ENCODE results near the gene ETV6.
"Not testable (repeated sequence)": the region's sequence is repeated elsewhere in the genome, so short reads cannot be mapped to it uniquely, and the experiment has no call there.

Gene ETV6

DNA sequence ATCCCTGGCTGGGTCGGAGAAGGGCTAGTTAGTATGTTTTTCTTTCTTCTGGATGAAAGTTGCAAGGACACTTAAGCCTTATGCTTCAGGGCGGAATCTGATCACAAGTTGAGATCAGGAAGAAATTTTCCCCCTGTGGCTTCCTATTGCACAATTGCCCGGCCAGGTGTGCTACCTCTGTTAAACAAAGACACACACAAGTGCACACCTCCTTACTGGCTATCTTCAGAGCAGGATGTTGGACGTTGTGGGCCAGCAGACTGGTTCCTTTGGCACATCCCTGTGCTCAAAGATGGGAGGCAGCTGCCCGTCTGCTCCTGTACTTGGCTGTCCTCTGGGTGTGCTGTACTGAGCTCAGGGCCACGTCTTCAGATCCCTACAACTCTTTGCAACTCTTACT lies 19.1 kb downstream of the ETV6 start:
- DNase-seq (ENCODE audit: low read depth in 3 of 3) = no peak

DNA sequence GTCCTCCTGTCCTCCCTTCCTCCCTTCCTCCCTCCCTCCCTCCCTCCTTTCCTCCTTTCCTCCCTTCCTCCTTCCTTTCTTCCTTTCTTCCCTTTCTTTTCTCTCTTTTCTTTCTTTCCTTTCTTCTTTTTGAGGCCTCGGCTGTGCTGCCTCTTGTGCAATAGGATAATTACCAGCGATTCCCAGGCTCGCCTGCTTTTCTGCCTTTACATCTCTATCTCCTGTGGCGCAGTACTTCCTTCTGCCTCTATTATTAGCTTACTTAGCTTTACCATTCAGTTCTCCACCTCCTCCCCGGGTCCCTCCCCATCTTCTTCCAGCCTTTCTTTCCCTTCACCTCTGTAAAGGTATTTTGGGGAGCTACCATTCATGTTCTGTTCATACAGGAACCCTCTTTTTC lies 19.9 kb downstream of the ETV6 start:
- DNase-seq (ENCODE audit: low read depth in 3 of 3) = no peak

- DNase-seq (ENCODE audit: low read depth in 3 of 3) = no peak
Observed at GRCh38 chr12:11672256-11673191, 23.1 kb downstream of the ETV6 start.

GRCh38 chr12:11673666-11674461 lies 24.4 kb downstream of the ETV6 start:
- DNase-seq (ENCODE audit: low read depth in 3 of 3) = no peak

DNA sequence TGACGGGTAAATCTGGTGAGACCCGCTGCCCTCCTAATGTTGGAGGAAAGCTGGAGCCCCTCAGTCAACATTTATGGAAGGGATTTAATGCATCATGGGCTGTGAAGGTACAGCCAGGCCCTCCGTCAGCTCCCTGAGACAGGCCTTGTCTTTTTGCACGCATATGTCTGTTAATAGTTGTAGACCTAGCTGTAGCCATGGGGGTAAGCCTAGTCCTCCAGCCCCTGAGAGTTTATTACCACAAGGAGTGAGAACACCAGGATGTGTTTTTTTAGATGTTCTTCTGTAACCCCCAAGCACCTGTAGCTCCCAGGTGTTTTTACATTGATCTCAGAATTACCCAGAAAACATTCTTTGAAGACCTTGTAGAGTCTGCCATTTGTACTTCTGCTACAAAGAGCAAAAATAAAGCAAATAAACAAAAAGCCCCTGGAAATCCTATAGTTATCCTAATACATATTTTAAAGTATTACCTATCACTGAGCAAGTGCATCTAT lies 25.5 kb downstream of the ETV6 start:
- DNase-seq (ENCODE audit: low read depth in 3 of 3) = no peak

DNA sequence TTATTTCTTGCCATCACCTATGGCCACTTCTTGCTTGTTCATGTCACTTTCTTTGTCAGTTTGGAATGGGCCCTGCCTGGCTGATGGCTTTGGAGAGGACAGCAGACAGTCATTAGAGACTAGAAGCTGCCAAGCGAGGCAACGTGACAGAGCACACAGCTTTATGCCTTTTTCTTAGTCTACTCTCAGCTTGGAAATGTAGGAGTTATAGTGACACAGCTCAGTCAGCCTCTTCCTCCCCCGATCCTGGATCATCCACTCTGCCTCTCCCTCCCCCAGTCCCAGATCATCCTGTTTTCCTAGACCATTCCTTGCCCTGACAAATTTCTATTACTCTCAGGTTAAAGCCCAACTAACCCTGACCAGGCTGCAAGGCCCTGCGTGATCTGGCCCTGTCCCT lies 26.6 kb downstream of the ETV6 start:
- DNase-seq (ENCODE audit: low read depth in 3 of 3) = no peak

- DNase-seq (ENCODE audit: low read depth in 3 of 3) = no peak
Observed at GRCh38 chr12:11677093-11677492, 27.6 kb downstream of the ETV6 start.

DNA sequence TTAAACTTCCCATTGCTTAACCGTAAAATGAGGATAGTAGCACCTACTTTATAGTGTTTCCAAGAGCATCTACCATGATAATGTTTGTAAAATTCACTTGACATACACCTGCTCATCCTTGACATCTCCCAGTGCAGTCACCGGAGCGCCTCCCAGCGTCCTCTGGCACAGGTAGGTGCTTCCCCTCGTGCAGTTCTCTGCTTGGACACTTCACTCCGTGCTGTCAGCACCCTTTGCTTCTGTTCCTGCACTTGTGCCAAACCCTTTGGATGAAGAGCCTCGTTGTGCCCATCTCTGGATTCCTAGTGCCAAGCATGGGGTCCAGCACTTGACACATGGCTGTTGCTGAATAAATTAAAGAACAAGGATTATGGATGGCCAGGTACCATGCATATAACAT lies 28.3 kb downstream of the ETV6 start:
- no peak for DNase-seq (ENCODE audit: low read depth in 3 of 3)

DNA sequence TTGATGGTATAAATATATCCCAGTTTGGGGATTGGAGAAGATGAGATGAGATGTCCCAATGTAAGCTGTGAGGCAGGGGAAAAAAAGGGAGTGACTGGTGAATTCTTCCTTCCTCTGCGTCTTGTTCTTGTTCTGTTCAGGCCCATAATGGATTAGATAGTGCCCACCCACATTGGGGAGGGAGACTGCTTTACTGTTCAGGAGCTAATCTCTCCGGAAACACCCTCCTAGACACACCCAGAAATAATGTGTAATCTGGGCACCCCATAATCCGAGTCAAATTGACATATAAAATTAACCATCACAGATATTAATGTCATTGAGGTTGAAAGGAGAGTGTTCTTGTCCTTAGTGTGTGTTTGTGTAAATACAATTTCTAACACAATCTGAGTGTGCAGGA lies 29.3 kb downstream of the ETV6 start:
- DNase-seq (ENCODE audit: low read depth in 3 of 3) = no peak

DNA sequence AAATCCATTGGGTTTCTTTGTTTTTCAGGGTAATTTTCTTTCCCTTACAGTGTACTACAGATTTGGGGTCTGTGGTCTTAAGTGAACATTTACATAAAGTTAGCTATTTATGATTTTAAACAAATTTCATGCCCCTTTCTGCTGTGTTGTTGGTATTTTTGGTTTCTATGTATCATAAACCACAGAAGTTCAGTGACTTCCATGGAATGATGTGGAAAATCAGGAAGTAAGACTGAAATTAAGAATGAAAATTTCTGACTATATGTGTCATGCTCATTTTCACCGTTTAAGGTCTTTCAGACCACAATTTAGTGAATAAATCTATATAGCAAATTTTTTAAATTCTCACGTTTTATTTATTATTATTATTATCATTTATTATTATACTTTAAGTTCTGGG lies 31.7 kb downstream of the ETV6 start:
- DNase-seq (ENCODE audit: low read depth in 3 of 3) = no peak

- not testable (repeated sequence) for DNase-seq (ENCODE audit: low read depth in 3 of 3)
Observed at GRCh38 chr12:11681695-11682094, 32.2 kb downstream of the ETV6 start.

GRCh38 chr12:11684393-11684792 lies 34.9 kb downstream of the ETV6 start:
- no peak for DNase-seq (ENCODE audit: low read depth in 3 of 3)

GRCh38 chr12:11684811-11685210 lies 35.3 kb downstream of the ETV6 start:
- DNase-seq (ENCODE audit: low read depth in 3 of 3) = no peak

GRCh38 chr12:11685316-11685715 lies 35.8 kb downstream of the ETV6 start:
- DNase-seq (ENCODE audit: low read depth in 3 of 3) = no peak

- DNase-seq (ENCODE audit: low read depth in 3 of 3) = no peak
Observed at GRCh38 chr12:11685716-11686115, 36.2 kb downstream of the ETV6 start.

- DNase-seq (ENCODE audit: low read depth in 3 of 3) = no peak
Observed at GRCh38 chr12:11686120-11686519, 36.6 kb downstream of the ETV6 start.

DNA sequence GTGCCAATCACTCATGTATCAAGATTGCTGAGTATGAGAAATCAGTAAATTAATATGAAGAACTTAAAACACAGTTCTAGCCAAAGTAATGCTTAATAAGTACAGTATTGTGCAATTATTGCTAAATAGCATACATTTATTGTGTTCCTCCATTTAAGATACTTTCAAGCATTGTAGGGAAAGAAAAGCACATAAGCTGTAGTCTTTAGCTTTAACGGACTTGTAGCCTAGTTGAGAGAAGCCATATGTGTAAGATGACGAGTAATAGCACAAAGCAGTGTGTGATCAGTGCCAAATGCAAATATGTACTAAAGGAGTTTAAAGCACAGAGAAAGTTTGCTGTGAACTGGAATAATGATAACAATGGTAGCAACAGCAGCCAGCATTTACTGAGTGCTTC lies 38.1 kb downstream of the ETV6 start:
- no peak for DNase-seq (ENCODE audit: low read depth in 3 of 3)

- no peak for DNase-seq (ENCODE audit: low read depth in 3 of 3)
Observed at GRCh38 chr12:11688379-11688778, 38.9 kb downstream of the ETV6 start.

GRCh38 chr12:11688831-11689230 lies 39.4 kb downstream of the ETV6 start:
- no peak for DNase-seq (ENCODE audit: low read depth in 3 of 3)

DNA sequence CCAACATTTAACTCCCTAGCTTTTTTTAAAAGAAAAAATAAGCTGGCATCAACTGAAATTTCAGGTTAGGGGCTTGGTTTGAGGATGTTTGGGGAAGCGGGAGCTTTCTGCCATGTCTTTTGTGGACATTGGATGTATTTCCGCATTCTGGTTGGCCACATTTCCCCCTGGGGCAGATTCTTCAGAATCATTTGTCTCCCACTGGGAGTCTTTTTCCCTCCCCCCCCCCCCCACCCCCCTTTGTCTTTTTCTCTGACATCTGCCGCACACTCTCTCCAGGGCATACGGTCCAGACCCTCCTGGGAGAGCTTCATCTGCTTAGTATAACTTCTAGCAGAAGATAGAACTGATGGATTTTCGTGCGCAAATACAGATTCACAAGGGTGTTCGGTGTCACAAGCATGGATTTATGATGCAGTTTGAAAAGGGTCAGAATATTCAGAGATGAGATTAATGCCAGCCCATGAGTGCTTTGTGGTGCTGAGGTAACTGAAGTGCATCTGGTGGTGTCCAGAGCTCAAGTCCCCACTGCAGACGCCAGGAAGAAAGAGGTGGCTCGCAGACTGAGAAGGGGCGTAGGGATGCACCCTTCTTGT lies 40.2 kb downstream of the ETV6 start:
- DNase-seq (ENCODE audit: low read depth in 3 of 3) = no peak

- DNase-seq (ENCODE audit: low read depth in 3 of 3) = no peak
Observed at GRCh38 chr12:11693067-11693466, 43.6 kb downstream of the ETV6 start.

GRCh38 chr12:11693601-11694000 lies 44.1 kb downstream of the ETV6 start:
- no peak for DNase-seq (ENCODE audit: low read depth in 3 of 3)
